ENCODE results near the gene TGDS.

Gene TGDS

DNA sequence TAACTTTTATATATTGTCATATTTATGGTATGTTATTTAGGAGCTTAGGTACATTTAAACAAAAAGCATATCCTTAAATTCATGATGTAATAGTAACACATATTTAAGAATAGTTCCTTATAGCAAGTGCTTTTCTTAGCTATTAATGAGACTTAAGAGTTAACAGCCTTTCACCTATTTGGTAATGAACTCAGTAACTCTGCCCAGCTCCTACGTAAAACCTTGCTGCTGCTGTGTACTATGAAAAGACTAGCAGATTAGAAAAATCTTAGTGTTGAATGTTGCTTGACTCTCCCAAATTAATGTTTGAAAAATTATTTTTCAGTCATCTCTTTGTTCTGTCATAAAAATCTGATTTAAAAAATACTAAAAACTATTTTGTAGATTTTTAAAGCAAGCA, 12.6 kb upstream of the TGDS start:
- peak overlapping the region; percentile 25 for H3K9ac ChIP-seq (ENCODE audit: low read length)
- no peak overlapping the region for H4K8ac ChIP-seq (ENCODE audit: low read length)
- H3K79me1 ChIP-seq (replicated peaks; ENCODE audit: low read length, poor library complexity, severe bottlenecking): peaks cover 20% of the 10 kb centered on the region
- H3K23ac ChIP-seq (ENCODE audit: low read length in 2 of 2): no peak overlapping the region
- no peak overlapping the region for H2BK15ac ChIP-seq (ENCODE audit: low read depth, poor library complexity, severe bottlenecking)
- H3K18ac ChIP-seq (ENCODE audit: low read depth in 1 of 2, low read length in 2 of 2): no peak overlapping the region
- H3K4me2 ChIP-seq (ENCODE audit: low read length, poor library complexity, severe bottlenecking): no peak overlapping the region
- H2BK120ac ChIP-seq (ENCODE audit: low read depth, low read length): no peak overlapping the region
- no peak overlapping the region for H2AK5ac ChIP-seq (ENCODE audit: low read length, severe bottlenecking)
- no peaks in the 10 kb centered on the region for H3K4me1 ChIP-seq (ENCODE audit: control insufficient read depth, insufficient read depth, low read depth, low read length)
- no peak overlapping the region for H3K4ac ChIP-seq (ENCODE audit: low read depth in 1 of 2, low read length in 2 of 2)
- H2BK12ac ChIP-seq (ENCODE audit: low read length in 2 of 2): no peak overlapping the region
- H3K36me3 ChIP-seq (ENCODE audit: control insufficient read depth in 1 of 2, insufficient read depth in 2 of 2, low read depth in 1 of 2, low read length in 2 of 2): peaks cover 4 to 78% of the 10 kb centered on the region in 2 experiments
- no CpG with 5 or more reads among the region's 1 CpG for WGBS
- no peak overlapping the region for H3K4me3 ChIP-seq (ENCODE audit: insufficient read depth in 1 of 2, low read depth in 1 of 2, low read length in 2 of 2)
- no peak overlapping the region for H3K14ac ChIP-seq (ENCODE audit: low read length in 2 of 2)
- no peak overlapping the region for H2BK5ac ChIP-seq (ENCODE audit: low read depth, low read length, poor library complexity, severe bottlenecking)
- no peak overlapping the region for H2AFZ ChIP-seq (ENCODE audit: low read depth, low read length)
- H4K91ac ChIP-seq (ENCODE audit: low read length): no peak overlapping the region
- DNase-seq: no peak
- H3K27ac ChIP-seq (ENCODE audit: low read length, poor library complexity, severe bottlenecking): no peak overlapping the region
- no peaks in the 10 kb centered on the region for H3K9me3 ChIP-seq (ENCODE audit: control insufficient read depth, low read length)
- no peaks in the 10 kb centered on the region for H3K27me3 ChIP-seq (ENCODE audit: control insufficient read depth in 1 of 2, insufficient read depth in 1 of 2, low read length in 2 of 2)

- Histone ChIP-seq H3K36me3 (ENCODE audit: control insufficient read depth in 1 of 2, insufficient read depth in 2 of 2, low read depth in 1 of 2, low read length in 2 of 2) (peaks cover 4 to 71% of the 10 kb centered on the region in 2 experiments), H3K27me3 (ENCODE audit: control insufficient read depth in 1 of 2, insufficient read depth in 1 of 2, low read length in 2 of 2) (no peaks in the 10 kb centered on the region), H2BK120ac (ENCODE audit: low read depth, low read length) (no peak overlapping the region), H2AFZ (ENCODE audit: low read depth, low read length) (no peak overlapping the region), H2BK15ac (ENCODE audit: low read depth, poor library complexity, severe bottlenecking) (no peak overlapping the region), H2BK5ac (ENCODE audit: low read depth, low read length, poor library complexity, severe bottlenecking) (no peak overlapping the region), H3K79me1 (replicated peaks; ENCODE audit: low read length, poor library complexity, severe bottlenecking) (peaks cover 19% of the 10 kb centered on the region), H3K14ac (ENCODE audit: low read length in 2 of 2) (no peak overlapping the region), H3K4me3 (ENCODE audit: insufficient read depth in 1 of 2, low read depth in 1 of 2, low read length in 2 of 2) (no peak overlapping the region), H3K4ac (ENCODE audit: low read depth in 1 of 2, low read length in 2 of 2) (no peak overlapping the region), H4K91ac (ENCODE audit: low read length) (no peak overlapping the region), H3K23ac (ENCODE audit: low read length in 2 of 2) (no peak overlapping the region), H4K8ac (ENCODE audit: low read length) (no peak overlapping the region), H3K18ac (ENCODE audit: low read depth in 1 of 2, low read length in 2 of 2) (no peak overlapping the region), H3K4me1 (ENCODE audit: control insufficient read depth, insufficient read depth, low read depth, low read length) (no peaks in the 10 kb centered on the region), H2AK5ac (ENCODE audit: low read length, severe bottlenecking) (no peak overlapping the region), H3K27ac (ENCODE audit: low read length, poor library complexity, severe bottlenecking) (no peak overlapping the region), H3K9me3 (ENCODE audit: control insufficient read depth, low read length) (no peaks in the 10 kb centered on the region), H3K4me2 (ENCODE audit: low read length, poor library complexity, severe bottlenecking) (no peak overlapping the region), H2BK12ac (ENCODE audit: low read length in 2 of 2) (no peak overlapping the region), H3K9ac (ENCODE audit: low read length) (no peak overlapping the region)
- WGBS: no CpG with 5 or more reads among the region's 3 CpGs
- peak; percentile 40 for DNase-seq
Measured at GRCh38 chr13:94607939-94608338, 12.0 kb upstream of the TGDS start.

GRCh38 chr13:94607056-94607455, 11.1 kb upstream of the TGDS start:
- H2AFZ ChIP-seq (ENCODE audit: low read depth, low read length): no peak overlapping the region
- no peak overlapping the region for H2BK120ac ChIP-seq (ENCODE audit: low read depth, low read length)
- H3K4me3 ChIP-seq (ENCODE audit: insufficient read depth in 1 of 2, low read depth in 1 of 2, low read length in 2 of 2): no peak overlapping the region
- peaks cover 19% of the 10 kb centered on the region for H3K79me1 ChIP-seq (replicated peaks; ENCODE audit: low read length, poor library complexity, severe bottlenecking)
- no peak overlapping the region for H4K8ac ChIP-seq (ENCODE audit: low read length)
- H2BK5ac ChIP-seq (ENCODE audit: low read depth, low read length, poor library complexity, severe bottlenecking): no peak overlapping the region
- no peaks in the 10 kb centered on the region for H3K4me1 ChIP-seq (ENCODE audit: control insufficient read depth, insufficient read depth, low read depth, low read length)
- H3K27me3 ChIP-seq (ENCODE audit: control insufficient read depth in 1 of 2, insufficient read depth in 1 of 2, low read length in 2 of 2): no peaks in the 10 kb centered on the region
- H3K4ac ChIP-seq (ENCODE audit: low read depth in 1 of 2, low read length in 2 of 2): no peak overlapping the region
- H3K23ac ChIP-seq (ENCODE audit: low read length in 2 of 2): no peak overlapping the region
- H2BK12ac ChIP-seq (ENCODE audit: low read length in 2 of 2): no peak overlapping the region
- no peak overlapping the region for H3K18ac ChIP-seq (ENCODE audit: low read depth in 1 of 2, low read length in 2 of 2)
- H3K14ac ChIP-seq (ENCODE audit: low read length in 2 of 2): no peak overlapping the region
- no peak overlapping the region for H3K27ac ChIP-seq (ENCODE audit: low read length, poor library complexity, severe bottlenecking)
- H3K4me2 ChIP-seq (ENCODE audit: low read length, poor library complexity, severe bottlenecking): no peak overlapping the region
- DNase-seq: no peak
- H4K91ac ChIP-seq (ENCODE audit: low read length): no peak overlapping the region
- no peak overlapping the region for H2BK15ac ChIP-seq (ENCODE audit: low read depth, poor library complexity, severe bottlenecking)
- peaks cover 4 to 63% of the 10 kb centered on the region in 2 experiments for H3K36me3 ChIP-seq (ENCODE audit: control insufficient read depth in 1 of 2, insufficient read depth in 2 of 2, low read depth in 1 of 2, low read length in 2 of 2)
- no peak overlapping the region for H2AK5ac ChIP-seq (ENCODE audit: low read length, severe bottlenecking)
- 97% methylated on average over 4 of the region's 4 CpGs for WGBS
- H3K9ac ChIP-seq (ENCODE audit: low read length): no peak overlapping the region
- no peaks in the 10 kb centered on the region for H3K9me3 ChIP-seq (ENCODE audit: control insufficient read depth, low read length)

DNA sequence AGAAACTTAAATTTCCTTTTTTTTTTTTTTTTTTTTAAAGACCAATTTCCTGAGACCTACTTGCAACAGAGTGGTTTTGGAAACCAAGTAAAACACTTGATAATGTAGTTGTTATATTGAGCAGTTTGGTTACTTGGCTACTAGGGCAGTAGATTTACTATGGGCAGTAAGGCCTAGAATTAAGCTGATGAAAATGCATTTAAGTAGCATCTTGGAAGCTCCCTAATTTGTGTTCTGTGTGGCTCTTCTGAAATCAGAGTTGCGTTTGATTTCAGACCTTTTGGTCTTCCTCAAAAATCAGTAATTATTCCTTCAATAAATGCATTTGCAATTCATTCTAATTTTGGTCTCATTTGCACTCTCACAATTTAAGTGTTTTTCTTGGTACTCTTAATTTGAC, 6.5 kb upstream of the TGDS start:
- H3K23ac ChIP-seq (ENCODE audit: low read length in 2 of 2): peak overlapping the region in 1 of 2 experiments; percentile 79
- H3K4ac ChIP-seq (ENCODE audit: low read depth in 1 of 2, low read length in 2 of 2): no peak overlapping the region
- WGBS: 20% methylated on average over 1 of the region's 1 CpG

More for the DNA sequence above, 6.5 kb upstream of the TGDS start:
- peak overlapping the region; percentile 93 for H3K9ac ChIP-seq (ENCODE audit: low read length)
- H3K27ac ChIP-seq (ENCODE audit: low read length, poor library complexity, severe bottlenecking): no peak overlapping the region
- H3K9me3 ChIP-seq (ENCODE audit: control insufficient read depth, low read length): no peaks in the 10 kb centered on the region
- peaks cover 14% of the 10 kb centered on the region for H3K79me1 ChIP-seq (replicated peaks; ENCODE audit: low read length, poor library complexity, severe bottlenecking)
- no peak overlapping the region for H2AFZ ChIP-seq (ENCODE audit: low read depth, low read length)
- no peak overlapping the region for H2AK5ac ChIP-seq (ENCODE audit: low read length, severe bottlenecking)
- no peaks in the 10 kb centered on the region for H3K27me3 ChIP-seq (ENCODE audit: control insufficient read depth in 1 of 2, insufficient read depth in 1 of 2, low read length in 2 of 2)
- H2BK12ac ChIP-seq (ENCODE audit: low read length in 2 of 2): no peak overlapping the region
- peaks cover 0 to 22% of the 10 kb centered on the region in 2 experiments for H3K36me3 ChIP-seq (ENCODE audit: control insufficient read depth in 1 of 2, insufficient read depth in 2 of 2, low read depth in 1 of 2, low read length in 2 of 2)
- H3K18ac ChIP-seq (ENCODE audit: low read depth in 1 of 2, low read length in 2 of 2): no peak overlapping the region
- no peak overlapping the region for H4K8ac ChIP-seq (ENCODE audit: low read length)
- no peak overlapping the region for H3K14ac ChIP-seq (ENCODE audit: low read length in 2 of 2)
- no peak for DNase-seq
- H3K4me1 ChIP-seq (ENCODE audit: control insufficient read depth, insufficient read depth, low read depth, low read length): no peaks in the 10 kb centered on the region
- no peak overlapping the region for H4K91ac ChIP-seq (ENCODE audit: low read length)
- no peak overlapping the region for H2BK5ac ChIP-seq (ENCODE audit: low read depth, low read length, poor library complexity, severe bottlenecking)
- H3K4me3 ChIP-seq (ENCODE audit: insufficient read depth in 1 of 2, low read depth in 1 of 2, low read length in 2 of 2): peak overlapping the region; percentile 96 to 99
- no peak overlapping the region for H2BK120ac ChIP-seq (ENCODE audit: low read depth, low read length)
- H2BK15ac ChIP-seq (ENCODE audit: low read depth, poor library complexity, severe bottlenecking): no peak overlapping the region
- H3K4me2 ChIP-seq (ENCODE audit: low read length, poor library complexity, severe bottlenecking): peak overlapping the region; percentile 91

Data from mesenchymal stem cell (in vitro differentiated cells and primary cell).